Upper lobe of left lung (tissue), 4 donors: Measurements from ENCODE around the gene CDH13.

Source experiments
- POLR2A ChIP-seq, 4 donors: fragments of 450-650 bp; IDR thresholded peaks; one replicate each; pipeline ENCODE4 v1.5.1; 2016 to 2017; ENCODE audit warnings: antibody characterized with exemption in 4 of 4, mild to moderate bottlenecking in 2 of 4
- TF ChIP-seq, protein P1 (sequence below), 6 experiments: fragments of 450-650 bp in 4 of 6; fragments of 200-600 bp in 2 of 6; sonication (generic) in 2 of 6; IDR thresholded peaks; one replicate each; pipeline ENCODE4 v1.5.1; 2016 to 2019; ENCODE audit warnings: antibody characterized with exemption in 6 of 6

DNA sequence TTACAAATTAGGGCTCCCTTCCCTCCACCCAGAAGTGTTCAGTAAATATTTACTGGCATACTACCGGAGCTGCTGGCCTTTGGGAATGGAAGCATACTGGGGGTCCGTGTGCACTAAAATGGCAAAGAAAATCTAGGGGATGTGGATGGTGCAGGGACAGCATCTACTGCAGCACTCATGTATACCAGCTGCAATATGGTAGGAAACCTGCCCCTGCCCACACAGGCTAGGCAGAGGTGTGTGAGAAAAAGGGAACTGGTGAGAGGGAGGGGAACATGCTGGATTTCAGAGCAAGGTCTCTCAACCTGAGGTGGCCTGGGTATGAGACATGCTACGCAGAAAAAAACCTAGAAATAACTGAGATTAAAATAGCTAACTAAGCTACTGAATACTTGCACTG lies 145.4 kb downstream of the CDH13 start:
- TF ChIP-seq, protein P1, sequence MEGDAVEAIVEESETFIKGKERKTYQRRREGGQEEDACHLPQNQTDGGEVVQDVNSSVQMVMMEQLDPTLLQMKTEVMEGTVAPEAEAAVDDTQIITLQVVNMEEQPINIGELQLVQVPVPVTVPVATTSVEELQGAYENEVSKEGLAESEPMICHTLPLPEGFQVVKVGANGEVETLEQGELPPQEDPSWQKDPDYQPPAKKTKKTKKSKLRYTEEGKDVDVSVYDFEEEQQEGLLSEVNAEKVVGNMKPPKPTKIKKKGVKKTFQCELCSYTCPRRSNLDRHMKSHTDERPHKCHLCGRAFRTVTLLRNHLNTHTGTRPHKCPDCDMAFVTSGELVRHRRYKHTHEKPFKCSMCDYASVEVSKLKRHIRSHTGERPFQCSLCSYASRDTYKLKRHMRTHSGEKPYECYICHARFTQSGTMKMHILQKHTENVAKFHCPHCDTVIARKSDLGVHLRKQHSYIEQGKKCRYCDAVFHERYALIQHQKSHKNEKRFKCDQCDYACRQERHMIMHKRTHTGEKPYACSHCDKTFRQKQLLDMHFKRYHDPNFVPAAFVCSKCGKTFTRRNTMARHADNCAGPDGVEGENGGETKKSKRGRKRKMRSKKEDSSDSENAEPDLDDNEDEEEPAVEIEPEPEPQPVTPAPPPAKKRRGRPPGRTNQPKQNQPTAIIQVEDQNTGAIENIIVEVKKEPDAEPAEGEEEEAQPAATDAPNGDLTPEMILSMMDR (IDR thresholded peaks at IDR 0.05), result no peak
- TF ChIP-seq POLR2A (IDR thresholded peaks at IDR 0.05), result no peak
